GM19438 (cell line): ENCODE results near the gene RIMKLA.

ENCODE experiments used
- ATAC-seq: cut with Tn5 transposase; IDR thresholded peaks from one replicate; pipeline ENCODE4 v1.9.1; 2021; ENCODE audit warnings: low read depth; ENCODE audit not compliant: unreplicated experiment

RIMKLA gene

GRCh38 chr1:42424201-42424600, 43.6 kb downstream of the RIMKLA start:
- no peak for ATAC-seq

GRCh38 chr1:42427240-42427639, 46.6 kb downstream of the RIMKLA start:
- no peak for ATAC-seq

- no peak for ATAC-seq
Measured at GRCh38 chr1:42429603-42430002, 49.0 kb downstream of the RIMKLA start.

- no peak for ATAC-seq
Measured at GRCh38 chr1:42430286-42431135, 49.9 kb downstream of the RIMKLA start.

GRCh38 chr1:42431514-42431913, 50.9 kb downstream of the RIMKLA start:
- ATAC-seq: no peak

GRCh38 chr1:42432714-42433113, 52.1 kb downstream of the RIMKLA start:
- ATAC-seq: no peak

- no peak for ATAC-seq
Measured at GRCh38 chr1:42433369-42433768, 52.8 kb downstream of the RIMKLA start.

- no peak for ATAC-seq
Measured at GRCh38 chr1:42434340-42434739, 53.7 kb downstream of the RIMKLA start.

- ATAC-seq: no peak
Measured at GRCh38 chr1:42439940-42440339, 59.3 kb downstream of the RIMKLA start.

GRCh38 chr1:42442662-42443061, 62.1 kb downstream of the RIMKLA start:
- ATAC-seq: no peak

GRCh38 chr1:42449256-42449655, 68.7 kb downstream of the RIMKLA start:
- no peak for ATAC-seq

- no peak for ATAC-seq
Measured at GRCh38 chr1:42450061-42450460, 69.5 kb downstream of the RIMKLA start.

GRCh38 chr1:42453386-42453785, 72.8 kb downstream of the RIMKLA start:
- ATAC-seq: no peak

- ATAC-seq: no peak
Measured at GRCh38 chr1:42454403-42454802, 73.8 kb downstream of the RIMKLA start.

- peak; percentile 85 for ATAC-seq
Measured at GRCh38 chr1:42456010-42456753, 75.6 kb downstream of the RIMKLA start, which contains the start of the genes PPCS and ZMYND12. PPCS (plus strand) TSS chr1:42456543; CDS start chr1:42456566, 23 bp downstream. ZMYND12 (minus strand) TSS chr1:42456022; CDS start chr1:42455997, 25 bp downstream.

GRCh38 chr1:42456754-42457089, 76.1 kb downstream of the RIMKLA start:
- ATAC-seq: peak; percentile 52

- ATAC-seq: no peak
Measured at GRCh38 chr1:42461196-42461595, 80.6 kb downstream of the RIMKLA start.

GRCh38 chr1:42462828-42463763, 82.5 kb downstream of the RIMKLA start, which contains the start of gene CCDC30:
CCDC30 (plus strand) TSS chr1:42463286; CDS start chr1:42480552, 17,266 bp downstream.
- ATAC-seq: peak; percentile 100

- no peak for ATAC-seq
Measured at GRCh38 chr1:42463921-42464320, 83.3 kb downstream of the RIMKLA start.

GRCh38 chr1:42466030-42466429, 85.4 kb downstream of the RIMKLA start:
- ATAC-seq: no peak
